Mesenteric fat pad (tissue), 1 donor: ENCODE measurements around the gene SHC3. TPM values are rescaled to one million over a fixed set of nuclear protein-coding genes. Genes with fewer than 3 reads are reported as not detected.
A peak's percentile ranks its signal among the peaks of the same experiment; 100 is the strongest.

ENCODE experiments used
- DNase-seq: peaks from one replicate; pipeline ENCODE4 v3.0.0-alpha.2; 2020; ENCODE audit warnings: low spot score
- total RNA-seq: library from RNA; stranded (reverse); fragmentation: NEBNext Ultra II Directional; extraction: Animal tissue kit (Norgen Biotek cat#: 25700); gene quantifications from one replicate; pipeline ENCODE4 v1.2.1, GENCODE V29; 2021
- donor health status: DM: yes; HTN: yes; CAD: no.

SHC3 gene
- total RNA-seq, 1 donor from 2014 or later: 1.8 TPM

DNA sequence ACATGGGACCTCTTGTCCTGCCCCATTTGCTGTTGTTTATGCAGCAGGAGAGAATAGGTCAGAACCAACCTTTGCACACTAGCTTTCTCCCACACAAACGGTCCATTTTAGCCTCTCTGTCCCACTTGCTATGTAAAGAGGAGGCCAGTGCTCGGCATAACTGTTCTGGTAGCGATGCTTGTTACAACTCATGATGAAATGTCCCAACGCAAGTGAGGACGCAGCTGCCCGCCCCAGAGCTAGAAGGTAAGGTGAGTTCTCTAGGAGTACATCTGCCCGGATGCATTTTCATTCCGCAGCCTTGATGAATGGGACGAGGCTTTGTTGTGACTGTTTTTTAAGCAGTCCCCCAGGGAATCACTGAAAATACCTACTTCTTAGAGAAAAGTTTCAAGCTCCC lies 173.3 kb downstream of the SHC3 start:
- DNase-seq: no peak

GRCh38 chr9:89002987-89003386 lies 175.6 kb downstream of the SHC3 start:
- DNase-seq: no peak

DNA sequence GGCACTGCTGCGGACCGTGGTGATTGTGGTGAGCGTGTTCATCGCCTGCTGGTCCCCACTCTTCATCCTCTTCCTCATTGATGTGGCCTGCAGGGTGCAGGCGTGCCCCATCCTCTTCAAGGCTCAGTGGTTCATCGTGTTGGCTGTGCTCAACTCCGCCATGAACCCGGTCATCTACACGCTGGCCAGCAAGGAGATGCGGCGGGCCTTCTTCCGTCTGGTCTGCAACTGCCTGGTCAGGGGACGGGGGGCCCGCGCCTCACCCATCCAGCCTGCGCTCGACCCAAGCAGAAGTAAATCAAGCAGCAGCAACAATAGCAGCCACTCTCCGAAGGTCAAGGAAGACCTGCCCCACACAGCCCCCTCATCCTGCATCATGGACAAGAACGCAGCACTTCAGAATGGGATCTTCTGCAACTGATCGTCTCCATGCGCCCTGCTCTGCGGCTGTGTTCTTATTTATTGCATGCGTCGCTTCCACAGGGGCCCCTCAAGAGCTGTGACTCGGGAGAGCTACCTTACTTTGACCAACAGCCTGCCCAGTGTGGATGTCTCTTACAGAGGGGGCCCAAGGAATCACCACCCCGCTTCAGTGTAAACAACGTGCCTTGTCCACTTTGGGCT lies 176.6 kb downstream of the SHC3 start:
- DNase-seq: no peak

DNA sequence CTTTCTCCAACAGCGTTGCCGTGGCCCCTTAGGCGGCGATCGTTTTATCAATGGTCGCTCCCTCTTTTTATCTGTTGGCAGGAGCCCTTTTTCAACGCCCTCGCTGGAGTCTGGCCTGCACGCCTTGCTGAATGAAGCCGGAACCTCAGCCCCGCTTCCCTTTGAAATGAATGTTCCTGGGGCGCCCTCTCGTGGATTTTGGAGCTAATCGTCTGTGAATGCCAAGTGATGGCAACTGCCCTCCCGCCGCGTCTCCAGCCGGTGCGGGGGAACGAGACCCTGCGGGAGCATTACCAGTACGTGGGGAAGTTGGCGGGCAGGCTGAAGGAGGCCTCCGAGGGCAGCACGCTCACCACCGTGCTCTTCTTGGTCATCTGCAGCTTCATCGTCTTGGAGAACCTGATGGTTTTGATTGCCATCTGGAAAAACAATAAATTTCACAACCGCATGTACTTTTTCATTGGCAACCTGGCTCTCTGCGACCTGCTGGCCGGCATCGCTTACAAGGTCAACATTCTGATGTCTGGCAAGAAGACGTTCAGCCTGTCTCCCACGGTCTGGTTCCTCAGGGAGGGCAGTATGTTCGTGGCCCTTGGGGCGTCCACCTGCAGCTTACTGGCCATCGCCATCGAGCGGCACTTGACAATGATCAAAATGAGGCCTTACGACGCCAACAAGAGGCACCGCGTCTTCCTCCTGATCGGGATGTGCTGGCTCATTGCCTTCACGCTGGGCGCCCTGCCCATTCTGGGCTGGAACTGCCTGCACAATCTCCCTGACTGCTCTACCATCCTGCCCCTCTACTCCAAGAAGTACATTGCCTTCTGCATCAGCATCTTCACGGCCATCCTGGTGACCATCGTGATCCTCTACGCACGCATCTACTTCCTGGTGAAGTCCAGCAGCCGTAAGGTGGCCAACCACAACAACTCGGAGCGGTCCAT lies 177.4 kb downstream of the SHC3 start:
- peak; percentile 93 for DNase-seq

- no peak for DNase-seq
These were observed 178.2 kb downstream of the SHC3 start for GRCh38 chr9:89000371-89000781.

GRCh38 chr9:88998911-88999310 lies 179.7 kb downstream of the SHC3 start:
- no peak for DNase-seq

DNA sequence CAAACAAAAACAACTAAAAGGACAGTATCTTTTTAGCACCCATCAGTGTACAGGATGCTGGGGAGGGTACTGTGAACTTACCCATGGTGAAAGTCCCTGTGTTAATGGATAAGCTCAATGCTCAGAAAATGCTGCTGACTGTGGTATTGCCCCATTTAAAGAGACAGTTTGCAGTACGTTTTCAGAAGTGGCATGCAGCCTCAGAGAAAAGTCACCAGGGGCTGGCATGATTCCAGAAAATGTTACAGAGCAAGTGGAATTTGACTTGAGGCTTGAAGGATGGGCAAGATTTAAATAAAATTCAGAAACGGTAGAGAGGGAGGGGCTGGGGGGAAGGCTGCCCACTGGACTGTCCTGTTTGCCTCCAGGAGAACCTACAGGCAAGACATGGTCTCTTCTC lies 180.1 kb downstream of the SHC3 start:
- DNase-seq: no peak

- DNase-seq: no peak
These were observed 181.0 kb downstream of the SHC3 start for GRCh38 chr9:88997646-88998045.

DNA sequence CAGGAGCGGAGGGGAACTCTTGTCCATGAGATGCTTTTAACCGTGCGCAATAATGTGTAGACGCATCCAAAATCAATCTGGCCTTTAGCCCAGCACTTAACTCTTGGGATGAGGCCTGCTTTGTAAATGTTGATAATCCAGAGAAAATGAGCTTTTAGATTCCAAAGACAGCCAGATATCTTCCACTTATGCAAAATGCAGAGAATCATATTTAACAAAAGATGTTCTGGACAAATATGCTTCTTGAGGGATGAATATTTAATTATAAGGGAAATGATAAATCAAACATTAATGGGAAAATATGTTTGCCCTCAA lies 181.7 kb downstream of the SHC3 start:
- no peak for DNase-seq

- DNase-seq: no peak
These were observed 182.3 kb downstream of the SHC3 start for GRCh38 chr9:88996046-88996920.

DNA sequence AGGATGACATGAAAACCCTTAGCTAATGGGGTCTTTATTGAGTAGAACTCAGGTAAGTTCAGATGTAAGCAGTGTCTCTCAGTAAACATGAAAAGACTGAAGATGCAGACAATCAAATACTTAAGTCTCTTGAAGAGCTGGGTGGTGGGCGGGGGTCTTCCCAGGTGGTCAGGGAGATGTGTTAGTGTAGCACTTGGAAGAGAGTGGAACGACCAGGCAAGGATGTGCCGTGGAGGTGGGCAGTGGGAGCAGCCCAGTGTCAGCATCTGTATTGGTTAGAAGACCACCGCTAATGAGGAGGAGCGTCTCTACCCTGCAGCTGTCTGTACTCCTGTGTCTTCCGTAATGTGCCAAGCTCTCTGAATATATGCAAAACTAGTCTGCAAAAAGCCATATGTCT lies 183.0 kb downstream of the SHC3 start:
- no peak for DNase-seq

- DNase-seq: no peak
These were observed 183.4 kb downstream of the SHC3 start for GRCh38 chr9:88995200-88995577.

GRCh38 chr9:88994469-88995199 lies 184.0 kb downstream of the SHC3 start:
- DNase-seq: peak; percentile 62

GRCh38 chr9:88993871-88994460 lies 184.7 kb downstream of the SHC3 start:
- DNase-seq: peak; percentile 87

- DNase-seq: no peak
These were observed 185.3 kb downstream of the SHC3 start for GRCh38 chr9:88993327-88993726.

GRCh38 chr9:88992556-88992955 lies 186.1 kb downstream of the SHC3 start:
- peak; percentile 26 for DNase-seq

GRCh38 chr9:88991066-88992034 lies 187.3 kb downstream of the SHC3 start, which contains the start of gene S1PR3:
S1PR3 (plus strand) TSS chr9:88991468; CDS start chr9:89001201, 9,733 bp downstream.
- DNase-seq: peak; percentile 89

DNA sequence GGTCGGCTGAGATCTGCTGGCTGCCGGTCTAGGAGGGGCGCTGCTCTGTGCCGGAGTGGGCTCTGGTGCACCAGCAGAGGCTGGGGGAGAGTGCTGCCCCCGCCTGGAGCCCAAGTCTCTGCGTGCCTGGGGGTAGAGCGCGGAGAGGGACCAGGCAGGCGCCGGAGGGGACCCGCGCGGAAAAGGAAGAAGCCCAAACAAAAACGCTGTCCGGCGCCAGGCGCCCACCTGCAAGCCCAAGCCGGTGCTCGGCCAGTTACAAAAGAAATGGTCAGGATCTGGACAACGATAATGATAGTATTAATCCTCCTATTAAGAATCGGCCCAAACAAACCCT lies 187.9 kb downstream of the SHC3 start:
- DNase-seq: peak; percentile 89

- DNase-seq: peak; percentile 78
These were observed 188.4 kb downstream of the SHC3 start for GRCh38 chr9:88990041-88990728.
